Lower leg skin (tissue), 4 donors: ENCODE data around the gene ATOSA. TPM values are rescaled to one million over a fixed set of nuclear protein-coding genes. Genes with fewer than 3 reads are reported as not detected.

ENCODE experiments used
- DNase-seq, 2 donors: peaks; one replicate each; pipeline ENCODE4 v3.0.0-alpha.2; 2019; ENCODE audit warnings: low spot score in 2 of 2
- H3K4me3 ChIP-seq: fragments of 200-600 bp; sonication (generic); 2 replicates; pipeline ENCODE4 v1.5.1; 2017; ENCODE audit warnings: mild to moderate bottlenecking, low read depth; ENCODE audit not compliant: poor library complexity, severe bottlenecking
- CTCF ChIP-seq, 3 donors: fragments of 450-650 bp; IDR thresholded peaks; one replicate each; pipeline ENCODE4 v1.5.1; 2016; ENCODE audit warnings: antibody characterized with exemption in 3 of 3, mild to moderate bottlenecking in 3 of 3, moderate library complexity in 2 of 3
- POLR2A ChIP-seq, 2 donors: fragments of 450-650 bp; IDR thresholded peaks; one replicate each; pipeline ENCODE4 v1.6.1; 2016 to 2017; ENCODE audit warnings: antibody characterized with exemption in 2 of 2, mild to moderate bottlenecking in 1 of 2, moderate library complexity in 1 of 2
- WGBS, 2 donors: methylation state at CpG; one replicate each; pipeline ENCODE4 v1.1.5; 2018; 5-methylcytosine and 5-hydroxymethylcytosine counted together
- intact Hi-C: fragments of 100-400 bp; cut with DNase I; formaldehyde crosslinking; loops from one replicate; pipeline ENCODE4 v1.15.0; 2023; ENCODE audit warnings: low total_unique reads
- total RNA-seq, 4 donors: library from RNA; depleted of rRNA; stranded (reverse); fragments of >200 nt; gene quantifications; one replicate each; pipeline ENCODE4 v1.1.0, GENCODE V29; 2016

ATOSA gene
- total RNA-seq, 4 donors from 2014 or later, result 42.6 to 57.7 (median 50.3) TPM

GRCh38 chr15:52668133-52668532 lies 11.1 kb downstream of the ATOSA start:
- TF ChIP-seq CTCF (IDR thresholded peaks at IDR 0.05) (no peak), POLR2A (IDR thresholded peaks at IDR 0.05) (no peak)
- 77% methylated on average over 4 of the region's 4 CpGs for WGBS, 2 donors
- H3K4me3 ChIP-seq, result no peak overlapping the region
- intact Hi-C loops, result no loop called here
- no peak for DNase-seq

- no peak overlapping the region for H3K4me3 ChIP-seq
- TF ChIP-seq CTCF (IDR thresholded peaks at IDR 0.05), result no peak
- TF ChIP-seq POLR2A (IDR thresholded peaks at IDR 0.05), result no peak
- WGBS, 2 donors, result 72 to 80% methylated on average over 3 of the region's 3 CpGs
- intact Hi-C loops, result no loop called here
- DNase-seq, result no peak
Observed at GRCh38 chr15:52667597-52667996, 11.6 kb downstream of the ATOSA start.

- intact Hi-C loops, result no loop called here
- no peak for TF ChIP-seq POLR2A (IDR thresholded peaks at IDR 0.05)
- WGBS, 2 donors, result 87 to 88% methylated on average over 3 of the region's 3 CpGs
- no peak for DNase-seq
- no peak overlapping the region for H3K4me3 ChIP-seq
Observed at GRCh38 chr15:52663536-52664294, 15.5 kb downstream of the ATOSA start.

GRCh38 chr15:52661909-52662308 lies 17.3 kb downstream of the ATOSA start:
- 67 to 74% methylated on average over 1 of the region's 1 CpG for WGBS, 2 donors
- no peak overlapping the region for H3K4me3 ChIP-seq
- intact Hi-C loops, result no loop called here
- TF ChIP-seq POLR2A (IDR thresholded peaks at IDR 0.05) (no peak), CTCF (IDR thresholded peaks at IDR 0.05) (no peak)
- DNase-seq, result no peak

- DNase-seq, result no peak
- no peak for TF ChIP-seq POLR2A (IDR thresholded peaks at IDR 0.05)
- no peak for TF ChIP-seq CTCF (IDR thresholded peaks at IDR 0.05)
- no peak overlapping the region for H3K4me3 ChIP-seq
- WGBS, 2 donors, result 95 to 98% methylated on average over 3 of the region's 3 CpGs
- intact Hi-C loops, result no loop called here
Observed at GRCh38 chr15:52660192-52660591, 19.0 kb downstream of the ATOSA start.

- H3K4me3 ChIP-seq, result no peak overlapping the region
- intact Hi-C loops, result no loop called here
- 86 to 100% methylated on average over 1 of the region's 1 CpG for WGBS, 2 donors
- no peak for DNase-seq
- TF ChIP-seq POLR2A (IDR thresholded peaks at IDR 0.05), result no peak
- no peak for TF ChIP-seq CTCF (IDR thresholded peaks at IDR 0.05)
Observed at GRCh38 chr15:52658955-52659354, 20.2 kb downstream of the ATOSA start.
